Mesendoderm (in vitro differentiated cells): ENCODE measurements around the gene SPAG5.
A peak's percentile ranks its signal among the peaks of the same experiment; 100 is the strongest.

ENCODE experiments used
- DNase-seq: peaks from one replicate; pipeline ENCODE4 v3.0.0; 2013
- H2AK5ac ChIP-seq: 2 replicates; pipeline ENCODE4 v1.6.1; 2013; ENCODE audit warnings: low read length, inconsistent platforms
- H2BK120ac ChIP-seq: 2 replicates; pipeline ENCODE4 v1.6.1; 2013; ENCODE audit warnings: low read depth, mild to moderate bottlenecking, low read length, moderate library complexity, mixed read lengths
- H2BK15ac ChIP-seq: replicated peaks from 2 replicates; pipeline ENCODE4 v1.6.1; 2013; ENCODE audit warnings: low read depth, mild to moderate bottlenecking, moderate library complexity
- H2BK5ac ChIP-seq: 2 replicates; pipeline ENCODE4 v1.6.1; 2013; ENCODE audit warnings: low read length, inconsistent platforms
- H3K18ac ChIP-seq: 2 replicates; pipeline ENCODE4 v1.6.1; 2013; ENCODE audit warnings: mild to moderate bottlenecking, low read length, mixed read lengths
- H3K23ac ChIP-seq: one replicate; pipeline ENCODE4 v1.6.1; 2013; ENCODE audit warnings: low read length
- H3K27ac ChIP-seq: 2 replicates; pipeline ENCODE4 v1.5.1; 2013; ENCODE audit warnings: low read depth, mild to moderate bottlenecking, inconsistent platforms, low read length, moderate library complexity
- H3K27me3 ChIP-seq: 2 replicates; pipeline ENCODE4 v1.6.1; 2013; ENCODE audit warnings: low read length, control low read depth, mild to moderate bottlenecking, inconsistent platforms; ENCODE audit not compliant: insufficient read depth, poor library complexity
- H3K36me3 ChIP-seq: 2 replicates; pipeline ENCODE4 v1.6.1; 2013; ENCODE audit warnings: low read length, inconsistent platforms; ENCODE audit not compliant: control insufficient read depth, insufficient read depth
- H3K4ac ChIP-seq: one replicate; pipeline ENCODE4 v1.6.1; 2013; ENCODE audit warnings: low read depth, mild to moderate bottlenecking, low read length, moderate library complexity
- H3K4me1 ChIP-seq: 2 replicates; pipeline ENCODE4 v1.6.1; 2013; ENCODE audit warnings: low read depth, low read length, inconsistent platforms; ENCODE audit not compliant: control insufficient read depth
- H3K4me2 ChIP-seq: 2 replicates; pipeline ENCODE4 v1.6.1; 2013; ENCODE audit warnings: low read length
- H3K4me3 ChIP-seq: 2 replicates; pipeline ENCODE4 v1.5.1; 2013; ENCODE audit warnings: mild to moderate bottlenecking, low read length
- H3K56ac ChIP-seq: one replicate; pipeline ENCODE4 v1.6.1; 2013; ENCODE audit warnings: low read length
- H3K79me1 ChIP-seq: 2 replicates; pipeline ENCODE4 v1.6.1; 2013; ENCODE audit warnings: low read length, inconsistent platforms
- H3K79me2 ChIP-seq: 2 replicates; pipeline ENCODE4 v1.6.1; 2013; ENCODE audit warnings: mild to moderate bottlenecking, low read length; ENCODE audit not compliant: control insufficient read depth, insufficient read depth
- H3K9ac ChIP-seq: 2 replicates; pipeline ENCODE4 v1.6.1; 2013; ENCODE audit warnings: low read length, inconsistent platforms
- H4K5ac ChIP-seq: one replicate; pipeline ENCODE4 v1.6.1; 2013; ENCODE audit warnings: low read length
- H4K8ac ChIP-seq: one replicate; pipeline ENCODE4 v1.6.1; 2013; ENCODE audit warnings: low read depth, mild to moderate bottlenecking, control low read depth, low read length, moderate library complexity
- WGBS: extraction: QIAGEN DNeasy Blood & Tissue Kit; methylation state at CpG from one replicate; pipeline ENCODE4 v1.1.7; 2013; ENCODE audit warnings: low lambda C conversion rate, missing lambda C conversion rate; ENCODE audit not compliant: insufficient coverage; ENCODE audit errors: extremely low coverage; 5-methylcytosine and 5-hydroxymethylcytosine counted together

The SPAG5 gene

GRCh38 chr17:28545787-28546415, 52.9 kb downstream of the SPAG5 start:
- Histone ChIP-seq H3K27ac (no peak overlapping the region), H3K9ac (no peak overlapping the region)

GRCh38 chr17:28545141-28545503, 53.7 kb downstream of the SPAG5 start:
- H3K79me1 ChIP-seq: no peaks in the 10 kb centered on the region
- no peak overlapping the region for H4K8ac ChIP-seq
- H3K23ac ChIP-seq: no peak overlapping the region
- WGBS: no CpG with 5 or more reads among the region's 2 CpGs
- H3K4ac ChIP-seq: no peak overlapping the region
- H2BK120ac ChIP-seq: no peak overlapping the region
- H3K56ac ChIP-seq: no peak overlapping the region
- H3K27me3 ChIP-seq: no peaks in the 10 kb centered on the region
- H4K5ac ChIP-seq: no peak overlapping the region
- DNase-seq: no peak
- H3K9ac ChIP-seq: no peak overlapping the region
- no peak overlapping the region for H2AK5ac ChIP-seq
- H2BK15ac ChIP-seq: no peak overlapping the region
- H2BK5ac ChIP-seq: no peak overlapping the region
- no peak overlapping the region for H3K27ac ChIP-seq
- no peaks in the 10 kb centered on the region for H3K79me2 ChIP-seq
- no peak overlapping the region for H3K4me3 ChIP-seq
- H3K36me3 ChIP-seq: no peaks in the 10 kb centered on the region
- H3K4me2 ChIP-seq: no peak overlapping the region
- H3K4me1 ChIP-seq: no peaks in the 10 kb centered on the region
- H3K18ac ChIP-seq: no peak overlapping the region

More at GRCh38 chr17:28545787-28546415, 52.9 kb downstream of the SPAG5 start:
- Histone ChIP-seq H3K27me3 (no peaks in the 10 kb centered on the region), H3K4ac (no peak overlapping the region), H4K8ac (no peak overlapping the region), H3K79me2 (no peaks in the 10 kb centered on the region), H4K5ac (no peak overlapping the region), H3K4me3 (no peak overlapping the region), H3K4me1 (no peaks in the 10 kb centered on the region), H3K79me1 (no peaks in the 10 kb centered on the region), H3K18ac (no peak overlapping the region), H2AK5ac (no peak overlapping the region), H3K4me2 (no peak overlapping the region), H3K23ac (no peak overlapping the region), H2BK120ac (no peak overlapping the region), H3K36me3 (no peaks in the 10 kb centered on the region), H3K56ac (no peak overlapping the region), H2BK5ac (no peak overlapping the region), H2BK15ac (no peak overlapping the region)
- WGBS: no CpG with 5 or more reads among the region's 6 CpGs
- DNase-seq: no peak

DNA sequence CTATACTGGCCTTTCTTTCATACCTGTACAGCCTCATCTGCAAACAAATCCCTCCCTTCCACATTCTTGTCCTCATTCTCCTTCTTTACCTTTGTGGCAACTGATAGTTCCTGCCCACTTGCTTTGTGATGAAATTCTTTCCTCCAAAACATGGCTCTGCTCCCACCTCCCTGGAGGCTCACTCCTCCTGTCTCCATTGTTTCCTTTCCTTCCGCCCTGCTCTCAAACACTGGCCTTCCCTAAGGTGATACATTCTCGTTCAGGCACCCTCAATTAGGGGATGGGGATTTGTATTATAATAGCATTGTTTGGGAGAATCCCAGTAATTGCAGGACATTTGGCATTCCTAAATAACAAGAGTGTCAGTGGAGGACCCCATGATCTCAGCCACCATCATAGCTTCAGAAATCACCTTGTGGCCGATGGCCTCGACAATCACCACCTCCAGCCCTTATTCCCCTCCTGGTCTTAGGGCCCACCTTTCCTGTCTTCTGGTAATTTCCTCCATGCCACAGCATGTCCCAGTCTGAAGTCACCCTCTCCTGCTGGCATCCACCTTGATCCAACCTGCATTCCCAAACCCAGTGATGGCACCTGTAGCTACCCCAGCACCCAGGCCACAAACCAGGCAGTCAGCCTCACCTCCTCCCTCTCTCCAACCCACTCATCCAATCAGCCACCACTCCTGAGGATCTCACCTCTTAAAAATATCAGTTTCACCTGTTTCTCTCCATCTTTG, 54.3 kb downstream of the SPAG5 start:
- H2BK120ac ChIP-seq: no peak overlapping the region
- H3K23ac ChIP-seq: no peak overlapping the region
- no peak overlapping the region for H2BK5ac ChIP-seq
- no peak overlapping the region for H2AK5ac ChIP-seq
- peak; percentile 57 for DNase-seq
- no peak overlapping the region for H3K27ac ChIP-seq
- H3K27me3 ChIP-seq: no peaks in the 10 kb centered on the region
- no peak overlapping the region for H3K4me3 ChIP-seq
- H3K4ac ChIP-seq: no peak overlapping the region
- no CpG with 5 or more reads among the region's 4 CpGs for WGBS
- H3K79me1 ChIP-seq: no peaks in the 10 kb centered on the region
- no peaks in the 10 kb centered on the region for H3K36me3 ChIP-seq
- H3K79me2 ChIP-seq: no peaks in the 10 kb centered on the region
- H3K9ac ChIP-seq: no peak overlapping the region
- no peak overlapping the region for H4K5ac ChIP-seq
- H3K4me2 ChIP-seq: no peak overlapping the region
- no peaks in the 10 kb centered on the region for H3K4me1 ChIP-seq
- no peak overlapping the region for H3K56ac ChIP-seq
- no peak overlapping the region for H2BK15ac ChIP-seq
- H3K18ac ChIP-seq: no peak overlapping the region
- no peak overlapping the region for H4K8ac ChIP-seq

DNA sequence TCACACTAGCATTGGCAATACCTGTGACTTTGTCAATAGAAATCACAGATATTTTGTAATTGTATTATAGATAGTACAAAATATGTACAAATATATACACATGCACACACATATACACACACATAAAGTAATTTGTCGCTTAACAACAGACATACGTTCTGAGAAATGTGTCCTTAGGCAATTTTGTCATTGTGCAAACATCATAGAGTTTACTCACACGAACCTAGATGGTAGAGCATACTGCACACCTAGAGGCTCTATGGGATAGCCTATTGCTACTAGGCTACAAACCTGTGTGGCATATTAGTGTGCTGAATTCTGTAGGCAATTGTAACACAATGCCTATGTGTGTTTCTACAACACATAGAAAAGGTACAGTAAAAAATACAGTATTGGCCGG, 57.4 kb downstream of the SPAG5 start:
- no CpG with 5 or more reads among the region's 4 CpGs for WGBS
- Histone ChIP-seq H3K27me3 (no peaks in the 10 kb centered on the region), H3K23ac (no peak overlapping the region), H3K79me1 (no peaks in the 10 kb centered on the region), H3K9ac (no peak overlapping the region), H3K18ac (no peak overlapping the region), H3K4ac (no peak overlapping the region), H3K4me2 (no peak overlapping the region), H3K36me3 (no peaks in the 10 kb centered on the region), H2BK5ac (no peak overlapping the region), H2BK15ac (no peak overlapping the region), H2BK120ac (no peak overlapping the region), H2AK5ac (no peak overlapping the region), H3K27ac (no peak overlapping the region), H3K79me2 (no peaks in the 10 kb centered on the region), H4K5ac (no peak overlapping the region), H3K4me1 (no peaks in the 10 kb centered on the region), H3K56ac (no peak overlapping the region), H3K4me3 (no peak overlapping the region), H4K8ac (no peak overlapping the region)
- no peak for DNase-seq

DNA sequence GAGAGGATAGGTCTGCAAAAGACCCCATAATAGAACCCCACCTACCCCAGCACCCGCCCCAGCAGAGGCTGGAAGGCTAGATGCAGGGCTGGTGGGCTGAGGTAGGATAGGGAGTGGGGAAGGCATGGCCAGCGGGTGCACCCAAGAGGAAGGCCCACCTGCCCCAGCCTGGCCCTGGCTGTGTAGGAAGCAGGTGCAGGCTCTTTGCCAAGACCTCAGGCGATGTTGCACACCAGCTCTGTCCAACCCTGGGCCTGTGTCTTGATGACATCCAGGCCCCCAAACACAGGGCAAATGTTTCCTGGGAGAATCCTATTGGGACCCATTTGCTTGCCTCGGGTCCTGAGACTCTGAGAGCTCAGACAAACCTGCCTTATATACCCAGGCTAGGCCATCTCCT, 58.6 kb downstream of the SPAG5 start:
- Histone ChIP-seq H3K27me3 (no peaks in the 10 kb centered on the region), H2BK15ac (no peak overlapping the region), H4K8ac (no peak overlapping the region), H3K4me2 (no peak overlapping the region), H3K4me1 (no peaks in the 10 kb centered on the region), H2BK5ac (no peak overlapping the region), H3K4ac (no peak overlapping the region), H3K79me1 (no peaks in the 10 kb centered on the region), H2AK5ac (no peak overlapping the region), H3K4me3 (no peak overlapping the region), H3K18ac (no peak overlapping the region), H3K23ac (no peak overlapping the region), H3K36me3 (no peaks in the 10 kb centered on the region), H2BK120ac (no peak overlapping the region), H4K5ac (no peak overlapping the region), H3K79me2 (no peaks in the 10 kb centered on the region), H3K9ac (no peak overlapping the region), H3K56ac (no peak overlapping the region), H3K27ac (no peak overlapping the region)
- no CpG with 5 or more reads among the region's 4 CpGs for WGBS
- DNase-seq: no peak
